ENCODE results near the gene SPPL3. TPM values are rescaled to one million over a fixed set of nuclear protein-coding genes. Genes with fewer than 3 reads are reported as not detected.

Gene SPPL3
- total RNA-seq, 1 donor from 2014 or later = 26.8 TPM

DNA sequence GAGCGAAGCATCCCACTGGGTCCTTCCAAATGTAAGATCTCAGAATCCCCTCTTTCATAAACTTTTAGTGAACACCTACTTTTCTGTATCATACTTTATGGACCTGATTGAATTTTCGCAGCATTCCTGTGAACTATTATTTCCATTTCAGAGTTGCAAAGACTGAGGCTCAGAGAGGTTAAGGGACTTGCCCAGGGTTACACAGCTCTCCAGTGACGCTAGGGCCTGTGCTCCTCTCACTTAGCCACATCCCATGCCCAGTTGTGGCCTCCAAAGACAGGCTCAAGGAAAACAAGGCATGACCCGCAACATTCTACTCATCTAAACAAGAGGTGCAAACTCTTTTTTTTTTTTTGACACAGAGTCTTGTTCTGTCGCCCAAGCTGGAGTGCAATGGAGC, 25.9 kb upstream of the SPPL3 start:
- H3K36me3 ChIP-seq = no peaks in the 10 kb centered on the region
- no peaks in the 10 kb centered on the region for H3K27me3 ChIP-seq (ENCODE audit: low read depth)
- H3K4me3 ChIP-seq = no peak overlapping the region
- TF ChIP-seq CTCF (IDR thresholded peaks at IDR 0.05; ENCODE audit: borderline replicate concordance) = no peak
- intact Hi-C loops (cut with micrococcal nuclease) = no loop called here
- no peak for DNase-seq
- no peak overlapping the region for H3K27ac ChIP-seq (replicated peaks)
- no peaks in the 10 kb centered on the region for H3K4me1 ChIP-seq
- no peaks in the 10 kb centered on the region for H3K9me3 ChIP-seq (replicated peaks)

DNA sequence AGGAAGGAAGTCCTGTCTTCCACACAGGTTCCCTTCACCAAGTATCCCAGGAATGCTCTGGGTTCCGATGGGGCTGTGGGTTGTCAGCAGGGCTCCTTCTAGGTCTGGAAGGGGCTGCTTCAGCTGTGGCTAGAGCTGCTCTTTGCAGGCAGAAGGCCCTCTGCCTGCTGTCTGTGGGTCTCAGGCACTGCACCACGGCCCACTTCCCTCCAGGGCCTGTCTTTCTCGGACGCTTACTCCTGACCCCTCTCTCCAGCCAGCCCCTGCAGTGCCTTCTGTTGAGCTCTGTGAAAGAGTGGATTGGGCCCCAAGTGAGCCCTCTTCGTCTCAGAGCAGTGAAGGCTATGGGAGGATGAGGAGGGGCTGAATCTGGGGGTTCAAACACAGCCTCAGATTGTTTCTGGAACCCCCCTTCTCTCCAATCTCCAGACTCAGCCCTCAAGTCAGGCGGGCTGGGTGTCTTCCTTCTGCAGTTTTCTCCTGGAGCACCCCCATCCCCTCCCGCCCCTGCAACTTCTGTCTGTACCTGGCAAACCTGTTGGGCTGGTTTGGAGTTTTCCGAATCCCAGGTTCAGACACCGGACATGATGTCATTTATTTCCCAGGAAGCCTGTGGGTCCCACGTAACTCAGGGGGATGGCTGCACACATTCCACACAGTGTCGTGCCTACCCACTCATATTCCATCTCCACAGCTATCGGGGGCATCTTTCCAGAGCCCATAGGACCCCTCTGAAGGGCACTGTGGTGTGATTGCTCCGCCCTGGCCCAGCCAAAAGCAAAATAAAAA, 24.9 kb upstream of the SPPL3 start:
- no peak overlapping the region for H3K27ac ChIP-seq (replicated peaks)
- H3K36me3 ChIP-seq = no peaks in the 10 kb centered on the region
- no peaks in the 10 kb centered on the region for H3K9me3 ChIP-seq (replicated peaks)
- H3K4me1 ChIP-seq = no peaks in the 10 kb centered on the region
- no peak for DNase-seq
- no peak overlapping the region for H3K4me3 ChIP-seq
- no peaks in the 10 kb centered on the region for H3K27me3 ChIP-seq (ENCODE audit: low read depth)
- TF ChIP-seq CTCF (IDR thresholded peaks at IDR 0.05; ENCODE audit: borderline replicate concordance) = no peak
- intact Hi-C loops (cut with micrococcal nuclease) = no loop called here

DNA sequence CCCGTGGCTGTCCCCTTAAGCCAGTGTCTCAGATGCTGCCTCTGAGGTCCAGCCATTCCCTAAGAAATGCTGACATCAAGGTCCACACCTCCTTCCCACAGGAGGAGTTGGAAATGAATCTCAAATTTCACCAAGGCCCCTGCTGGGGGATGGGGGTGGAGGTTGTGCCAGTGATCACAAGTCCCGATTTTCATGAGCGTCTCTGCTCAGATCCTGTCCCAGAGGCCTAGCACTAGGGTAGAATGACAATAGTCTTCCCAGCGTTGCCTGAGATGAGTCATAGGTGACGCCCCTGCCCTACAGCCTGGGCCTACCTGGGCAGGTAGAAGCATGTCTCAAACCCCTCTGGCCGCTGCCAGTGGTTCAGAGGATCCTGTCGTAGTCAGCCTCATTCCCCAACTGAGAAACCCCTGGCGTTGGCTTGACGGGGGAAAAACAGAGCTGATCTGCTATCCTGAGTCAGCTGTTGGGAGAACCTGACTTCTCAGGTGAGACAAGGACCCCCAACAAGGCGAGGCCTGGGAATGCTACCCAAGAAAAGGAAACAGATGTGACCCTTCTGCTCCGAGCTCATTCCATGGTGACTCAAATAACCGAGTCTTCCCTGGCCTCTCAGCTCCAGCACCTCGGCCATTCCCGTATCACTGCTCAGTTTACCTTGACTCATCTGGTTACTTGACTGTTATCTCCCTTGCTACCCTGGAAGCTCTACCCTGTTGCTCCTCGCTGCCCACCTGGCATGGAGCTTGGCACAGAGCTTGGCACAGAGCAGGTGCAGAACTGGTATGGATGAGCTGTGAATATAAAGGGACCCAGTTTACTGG, 21.8 kb upstream of the SPPL3 start:
- Histone ChIP-seq H3K27ac (replicated peaks) (no peak overlapping the region), H3K36me3 (no peaks in the 10 kb centered on the region), H3K9me3 (replicated peaks) (no peaks in the 10 kb centered on the region), H3K4me3 (no peak overlapping the region), H3K27me3 (ENCODE audit: low read depth) (no peaks in the 10 kb centered on the region), H3K4me1 (no peaks in the 10 kb centered on the region)
- no peak for DNase-seq
- intact Hi-C loops (cut with micrococcal nuclease) = no loop called here
- TF ChIP-seq CTCF (IDR thresholded peaks at IDR 0.05; ENCODE audit: borderline replicate concordance) = no peak

DNA sequence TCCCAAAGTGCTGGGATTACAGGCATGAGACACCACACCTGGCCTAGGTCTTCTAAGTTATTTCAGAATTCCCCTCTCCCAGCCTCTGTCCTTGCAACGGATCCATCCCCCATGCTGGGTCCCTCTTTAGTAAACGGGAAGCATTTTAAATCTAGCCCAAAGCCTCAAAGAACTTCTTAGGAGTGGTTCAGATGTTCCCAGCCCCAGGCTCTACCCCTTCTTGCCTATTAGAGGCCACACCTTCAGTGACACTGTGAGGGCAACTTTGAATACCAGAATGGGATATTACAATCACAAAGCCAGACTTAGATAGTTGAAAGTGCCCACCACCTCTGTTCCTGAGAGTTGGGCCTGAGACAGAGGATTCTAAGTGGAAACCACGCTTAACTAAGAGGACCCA, 18.1 kb upstream of the SPPL3 start:
- TF ChIP-seq CTCF (IDR thresholded peaks at IDR 0.05; ENCODE audit: borderline replicate concordance) = no peak
- Histone ChIP-seq H3K27me3 (ENCODE audit: low read depth) (no peaks in the 10 kb centered on the region), H3K36me3 (no peaks in the 10 kb centered on the region), H3K27ac (replicated peaks) (no peak overlapping the region), H3K9me3 (replicated peaks) (peaks cover 24% of the 10 kb centered on the region), H3K4me3 (no peak overlapping the region), H3K4me1 (no peaks in the 10 kb centered on the region)
- intact Hi-C loops (cut with micrococcal nuclease) = no loop called here
- no peak for DNase-seq

GRCh38 chr12:120921637-120922036, 17.5 kb upstream of the SPPL3 start:
- intact Hi-C loops (cut with micrococcal nuclease) = no loop called here
- Histone ChIP-seq H3K27ac (replicated peaks) (no peak overlapping the region), H3K9me3 (replicated peaks) (peaks cover 30% of the 10 kb centered on the region), H3K36me3 (no peaks in the 10 kb centered on the region), H3K4me3 (no peak overlapping the region), H3K27me3 (ENCODE audit: low read depth) (no peaks in the 10 kb centered on the region), H3K4me1 (no peaks in the 10 kb centered on the region)
- no peak for TF ChIP-seq CTCF (IDR thresholded peaks at IDR 0.05; ENCODE audit: borderline replicate concordance)
- no peak for DNase-seq

Data from left ventricle myocardium inferior (tissue), 1 donor.